GM12864 (cell line): ENCODE data around the gene ACP1.

ENCODE experiments used
- DNase-seq: peaks from one replicate; pipeline ENCODE4 v3.0.0-alpha.2; 2011; ENCODE audit warnings: low read depth
- H3K4me3 ChIP-seq: 2 replicates; pipeline ENCODE4 v1.5.1; 2011; ENCODE audit warnings: mild to moderate bottlenecking, low read depth, low read length, control low read depth
- CTCF ChIP-seq: IDR thresholded peaks from 2 replicates; pipeline ENCODE4 v1.5.1; 2011; ENCODE audit warnings: low read depth, mild to moderate bottlenecking, moderate library complexity, low read length, control low read depth, inconsistent platforms; ENCODE audit errors: missing control alignments

The ACP1 gene

GRCh38 chr2:317501-318424 is 53.0 kb downstream of the ACP1 start:
- H3K4me3 ChIP-seq = no peak overlapping the region
- DNase-seq = no peak
- TF ChIP-seq CTCF = no peak

GRCh38 chr2:319059-319600 is 54.4 kb downstream of the ACP1 start:
- DNase-seq = no peak
- no peak for TF ChIP-seq CTCF

GRCh38 chr2:320561-320960 is 55.8 kb downstream of the ACP1 start:
- no peak for DNase-seq
- no peak overlapping the region for H3K4me3 ChIP-seq
- no peak for TF ChIP-seq CTCF

More at GRCh38 chr2:319059-319600, 54.4 kb downstream of the ACP1 start:
- no peak overlapping the region for H3K4me3 ChIP-seq

GRCh38 chr2:322326-322725 is 57.6 kb downstream of the ACP1 start:
- no peak for DNase-seq
- H3K4me3 ChIP-seq = no peak overlapping the region
- no peak for TF ChIP-seq CTCF

- DNase-seq = no peak
- no peak overlapping the region for H3K4me3 ChIP-seq
- no peak for TF ChIP-seq CTCF
Observed at GRCh38 chr2:323035-323434, 58.3 kb downstream of the ACP1 start.
